Duodenal mucosa (tissue), 2 donors: ENCODE results near the gene COL5A1.

ENCODE experiments used
- H3K27ac ChIP-seq: one replicate; pipeline ENCODE4 v1.7.0; 2013; ENCODE audit warnings: low read depth, low read length
- H3K27me3 ChIP-seq, 2 donors: one replicate each; pipeline ENCODE4 v1.7.0; 2013; ENCODE audit warnings: low read length in 2 of 2, control low read depth in 1 of 2; ENCODE audit not compliant: insufficient read depth in 2 of 2, control insufficient read depth in 1 of 2
- H3K36me3 ChIP-seq, 2 donors: one replicate each; pipeline ENCODE4 v1.7.0; 2013; ENCODE audit warnings: low read length in 2 of 2, control low read depth in 1 of 2; ENCODE audit not compliant: insufficient read depth in 2 of 2, control insufficient read depth in 1 of 2
- H3K4me1 ChIP-seq, 2 donors: one replicate each; pipeline ENCODE4 v1.7.0; 2013; ENCODE audit warnings: low read length in 2 of 2, control low read depth in 1 of 2; ENCODE audit not compliant: insufficient read depth in 2 of 2, control insufficient read depth in 1 of 2
- H3K4me3 ChIP-seq, 2 donors: one replicate each; pipeline ENCODE4 v1.7.0; 2013; ENCODE audit warnings: low read length in 2 of 2, low read depth in 1 of 2
- H3K9ac ChIP-seq, 2 donors: one replicate each; pipeline ENCODE4 v1.7.0; 2013; ENCODE audit warnings: low read length in 2 of 2, low read depth in 1 of 2
- H3K9me3 ChIP-seq, 2 donors: one replicate each; pipeline ENCODE4 v1.7.0; 2013; ENCODE audit warnings: low read length in 2 of 2, control low read depth in 1 of 2; ENCODE audit not compliant: control insufficient read depth in 1 of 2

COL5A1 gene

DNA sequence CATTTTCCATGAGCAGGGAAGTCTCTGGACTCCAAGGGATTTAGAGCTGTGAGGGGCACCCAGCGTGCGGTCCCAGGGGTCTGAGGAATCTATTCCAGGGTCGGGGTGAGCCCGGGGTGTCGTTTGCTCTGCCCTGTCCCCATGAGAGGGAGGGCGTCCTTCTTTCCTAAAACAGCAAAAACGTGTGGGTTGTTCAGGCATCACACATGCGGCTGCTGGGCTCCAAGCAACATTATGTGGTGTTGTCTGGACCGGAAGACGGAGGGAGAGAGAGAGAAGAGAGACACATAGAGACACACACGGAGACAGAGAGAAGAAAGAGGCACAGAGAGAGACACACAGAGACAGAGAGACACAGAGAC lies 42.7 kb upstream of the COL5A1 start:
- Histone ChIP-seq H3K36me3 (no peaks in the 10 kb centered on the region), H3K27me3 (no peaks in the 10 kb centered on the region), H3K9me3 (no peaks in the 10 kb centered on the region), H3K4me1 (no peaks in the 10 kb centered on the region), H3K4me3 (no peak overlapping the region), H3K27ac (no peak overlapping the region), H3K9ac (no peak overlapping the region)

DNA sequence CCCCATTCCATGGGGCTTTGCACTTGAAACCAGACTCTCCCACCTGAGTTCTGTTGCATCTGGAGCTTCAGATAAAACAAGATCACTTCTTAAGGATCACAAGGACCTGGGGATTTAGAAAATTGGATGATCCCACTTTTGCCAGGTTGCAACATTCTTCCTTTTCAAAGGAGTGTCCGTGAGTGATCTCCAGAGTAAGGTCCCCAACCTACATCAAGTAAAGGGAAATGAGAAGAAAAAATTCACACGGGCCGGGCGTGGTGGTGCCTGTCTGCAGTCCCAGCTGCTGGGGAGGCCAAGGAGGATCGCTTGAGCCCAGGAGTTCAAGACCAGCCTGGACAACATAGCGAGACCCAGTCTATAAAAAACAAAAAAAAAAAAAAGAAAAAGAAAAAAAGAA lies 41.2 kb upstream of the COL5A1 start:
- Histone ChIP-seq H3K27ac (no peak overlapping the region), H3K27me3 (no peaks in the 10 kb centered on the region), H3K4me3 (no peak overlapping the region), H3K4me1 (no peaks in the 10 kb centered on the region), H3K9me3 (no peaks in the 10 kb centered on the region), H3K36me3 (no peaks in the 10 kb centered on the region), H3K9ac (no peak overlapping the region)

DNA sequence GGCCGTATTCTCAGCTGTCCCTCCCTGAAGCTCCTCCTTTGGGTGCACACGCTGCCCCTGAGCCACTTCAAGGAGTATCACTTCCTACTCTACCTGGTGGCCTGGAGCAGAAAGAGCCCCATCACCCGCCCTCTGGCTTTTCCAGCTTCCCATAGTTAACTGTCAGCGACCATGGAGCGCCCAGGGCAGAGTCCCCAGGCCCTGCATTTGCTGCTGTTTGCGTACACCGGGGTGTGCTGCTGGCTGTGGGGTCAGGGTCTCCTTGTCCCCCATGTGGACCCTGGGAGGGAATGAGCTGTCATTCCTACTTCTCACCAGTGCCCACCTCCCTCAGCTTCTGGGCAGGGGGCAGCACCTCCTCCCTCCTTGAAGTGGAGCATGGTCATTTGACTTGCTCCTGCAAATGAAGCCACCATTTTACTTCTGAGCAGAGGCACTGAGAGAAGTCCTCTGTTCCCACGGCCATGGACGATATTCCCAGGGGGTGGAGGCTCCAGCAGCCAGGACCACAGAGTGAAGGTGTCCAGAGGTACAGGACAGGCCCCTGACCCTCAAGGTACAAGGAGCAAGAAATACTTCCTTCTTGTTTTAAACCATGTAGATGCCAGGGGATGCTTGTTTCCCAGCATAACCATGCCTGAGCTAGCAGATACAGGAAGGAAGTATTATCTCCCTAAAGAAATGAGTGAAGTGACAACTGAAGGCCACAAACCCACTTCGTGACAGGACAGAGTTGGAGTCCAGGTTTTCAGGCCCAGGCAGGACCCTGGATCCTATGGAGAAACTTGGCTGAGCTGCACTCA lies 40.6 kb upstream of the COL5A1 start:
- no peak overlapping the region for H3K4me3 ChIP-seq
- H3K9me3 ChIP-seq = no peaks in the 10 kb centered on the region
- no peak overlapping the region for H3K27ac ChIP-seq
- H3K4me1 ChIP-seq = no peaks in the 10 kb centered on the region
- H3K27me3 ChIP-seq = no peaks in the 10 kb centered on the region
- no peak overlapping the region for H3K9ac ChIP-seq
- H3K36me3 ChIP-seq = no peaks in the 10 kb centered on the region

DNA sequence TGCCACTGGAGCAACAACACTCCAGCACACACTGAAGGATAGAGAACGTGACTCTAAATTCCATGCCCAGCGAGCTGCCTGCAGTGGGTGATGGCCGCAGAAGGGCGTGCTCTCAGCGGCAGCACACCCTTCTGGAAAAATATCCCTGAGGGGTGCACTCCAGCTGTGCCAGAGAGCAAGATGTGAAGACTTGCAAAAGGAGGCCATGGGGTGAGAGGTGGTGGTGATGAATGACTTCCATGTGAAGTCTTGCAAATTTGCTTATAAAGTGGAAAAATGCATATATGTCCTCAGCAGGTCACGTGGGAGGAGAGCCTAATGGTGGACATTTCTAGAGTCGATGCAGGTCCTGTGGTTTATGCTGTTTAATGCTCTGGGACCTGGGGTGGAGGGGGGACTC lies 39.8 kb upstream of the COL5A1 start:
- no peaks in the 10 kb centered on the region for H3K9me3 ChIP-seq
- H3K27me3 ChIP-seq = no peaks in the 10 kb centered on the region
- H3K4me1 ChIP-seq = no peaks in the 10 kb centered on the region
- no peaks in the 10 kb centered on the region for H3K36me3 ChIP-seq
- no peak overlapping the region for H3K9ac ChIP-seq
- H3K4me3 ChIP-seq = no peak overlapping the region
- H3K27ac ChIP-seq = no peak overlapping the region

DNA sequence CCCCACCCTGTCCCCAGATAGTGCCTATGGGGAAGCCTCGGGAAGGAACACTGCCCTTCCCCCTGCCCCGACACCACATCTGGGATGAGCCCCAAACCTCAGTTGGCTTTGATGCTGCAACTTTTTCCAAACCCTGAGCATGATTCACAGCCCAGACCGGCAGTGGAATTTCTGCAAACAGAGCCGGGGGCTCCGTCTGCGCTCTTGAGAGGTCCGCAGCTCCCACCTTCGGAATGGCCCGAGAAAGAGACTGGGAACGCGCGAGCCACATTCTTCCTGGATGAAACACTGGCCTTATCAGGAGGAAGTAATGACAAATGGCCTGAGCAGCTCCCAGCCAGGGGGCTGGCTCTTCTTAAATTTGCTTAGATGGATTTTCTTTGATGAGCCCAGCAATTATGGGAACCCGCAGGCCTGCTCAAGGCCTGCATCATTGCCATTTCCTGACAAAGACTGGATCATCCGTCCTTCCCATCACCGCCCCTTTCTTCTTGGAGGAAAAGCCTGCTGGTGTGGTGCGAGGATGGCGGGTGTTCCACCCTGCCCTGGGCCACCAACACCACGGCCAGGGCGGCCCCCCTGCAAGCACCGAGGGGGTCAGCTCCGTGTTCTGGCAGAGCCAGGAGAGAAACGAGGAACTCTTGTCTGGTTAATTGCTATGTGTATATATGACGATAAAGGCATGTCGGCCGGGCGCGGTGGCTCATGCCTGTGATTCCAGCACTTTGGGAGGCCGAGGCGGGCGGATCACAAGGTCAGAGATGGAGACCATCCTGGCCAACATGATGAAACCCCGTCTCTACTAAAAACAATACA lies 38.8 kb upstream of the COL5A1 start:
- Histone ChIP-seq H3K4me3 (no peak overlapping the region), H3K36me3 (no peaks in the 10 kb centered on the region), H3K4me1 (no peaks in the 10 kb centered on the region), H3K27ac (no peak overlapping the region), H3K9me3 (no peaks in the 10 kb centered on the region), H3K9ac (no peak overlapping the region), H3K27me3 (no peaks in the 10 kb centered on the region)

DNA sequence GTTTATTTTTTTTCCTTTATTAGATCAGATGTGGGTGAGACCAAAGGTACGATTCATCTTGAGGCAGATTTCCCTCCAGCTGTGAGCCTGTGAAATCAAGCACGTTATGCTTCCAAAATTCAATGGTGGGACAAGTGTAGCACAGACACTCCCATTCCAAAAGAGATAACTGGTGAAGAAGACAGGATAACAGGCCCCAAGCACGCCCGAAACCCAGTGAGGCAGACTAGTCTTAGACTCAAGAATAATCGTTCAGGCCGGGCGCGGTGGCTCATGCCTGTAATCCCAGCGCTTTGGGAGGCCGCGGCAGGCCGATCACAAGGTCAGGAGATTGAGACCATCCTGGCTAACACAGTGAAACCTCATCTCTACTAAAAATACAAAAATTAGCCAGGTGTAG lies 36.8 kb upstream of the COL5A1 start:
- no peaks in the 10 kb centered on the region for H3K36me3 ChIP-seq
- no peaks in the 10 kb centered on the region for H3K27me3 ChIP-seq
- H3K9me3 ChIP-seq = no peaks in the 10 kb centered on the region
- no peaks in the 10 kb centered on the region for H3K4me1 ChIP-seq
- H3K27ac ChIP-seq = no peak overlapping the region
- no peak overlapping the region for H3K9ac ChIP-seq
- H3K4me3 ChIP-seq = no peak overlapping the region

DNA sequence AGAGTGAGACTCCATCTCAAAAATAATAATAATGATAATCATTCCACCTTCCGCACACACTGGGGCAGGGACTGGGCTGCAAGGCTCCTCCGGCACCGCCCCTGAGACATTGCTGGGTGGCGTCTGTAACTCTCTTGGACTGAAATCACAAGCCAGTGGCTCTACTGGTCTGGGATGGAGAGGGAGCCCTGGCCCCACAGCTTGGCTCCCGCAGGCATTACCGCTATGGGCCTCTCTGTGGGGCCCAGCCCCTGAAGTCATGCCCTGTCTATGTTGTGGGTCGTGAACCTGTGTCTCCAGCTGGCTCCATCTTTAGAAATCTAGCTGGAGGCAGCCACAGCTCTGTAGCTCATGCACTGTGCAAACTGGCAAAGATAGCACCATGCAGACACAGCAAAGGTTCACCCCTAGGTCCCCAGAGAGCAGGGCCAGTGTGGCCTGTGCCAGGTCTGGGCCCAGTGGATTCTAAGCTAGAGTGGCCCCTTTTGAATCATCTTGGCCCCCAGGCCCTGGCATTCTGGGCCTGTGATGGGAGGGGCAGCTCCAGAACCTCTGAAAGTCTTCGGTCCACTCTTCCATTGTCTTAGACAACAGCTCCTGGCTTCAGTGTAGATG lies 36.1 kb upstream of the COL5A1 start:
- Histone ChIP-seq H3K4me3 (no peak overlapping the region), H3K9me3 (no peaks in the 10 kb centered on the region), H3K9ac (no peak overlapping the region), H3K27ac (no peak overlapping the region), H3K36me3 (no peaks in the 10 kb centered on the region), H3K4me1 (no peaks in the 10 kb centered on the region), H3K27me3 (no peaks in the 10 kb centered on the region)

DNA sequence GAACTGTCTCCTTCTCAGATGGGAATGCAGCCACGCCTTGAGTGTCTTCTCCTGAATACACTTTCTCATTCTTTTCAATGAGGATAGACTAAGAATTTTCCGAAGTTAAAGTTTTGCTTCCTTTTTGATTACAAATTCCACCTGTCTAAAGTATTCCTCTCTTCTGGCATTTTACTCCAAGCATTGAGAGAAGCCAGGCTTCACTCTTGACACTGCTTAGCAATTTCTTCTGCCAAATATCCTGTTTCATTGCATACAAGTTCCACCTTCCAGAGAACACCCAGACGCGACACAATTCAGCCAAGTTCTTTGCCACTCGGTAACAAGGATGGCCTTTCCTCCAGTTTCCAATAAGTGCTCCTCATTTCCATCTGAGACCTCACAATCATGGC lies 35.6 kb upstream of the COL5A1 start:
- Histone ChIP-seq H3K27me3 (no peaks in the 10 kb centered on the region), H3K9ac (no peak overlapping the region), H3K4me1 (no peaks in the 10 kb centered on the region), H3K4me3 (no peak overlapping the region), H3K9me3 (no peaks in the 10 kb centered on the region), H3K36me3 (no peaks in the 10 kb centered on the region), H3K27ac (no peak overlapping the region)

DNA sequence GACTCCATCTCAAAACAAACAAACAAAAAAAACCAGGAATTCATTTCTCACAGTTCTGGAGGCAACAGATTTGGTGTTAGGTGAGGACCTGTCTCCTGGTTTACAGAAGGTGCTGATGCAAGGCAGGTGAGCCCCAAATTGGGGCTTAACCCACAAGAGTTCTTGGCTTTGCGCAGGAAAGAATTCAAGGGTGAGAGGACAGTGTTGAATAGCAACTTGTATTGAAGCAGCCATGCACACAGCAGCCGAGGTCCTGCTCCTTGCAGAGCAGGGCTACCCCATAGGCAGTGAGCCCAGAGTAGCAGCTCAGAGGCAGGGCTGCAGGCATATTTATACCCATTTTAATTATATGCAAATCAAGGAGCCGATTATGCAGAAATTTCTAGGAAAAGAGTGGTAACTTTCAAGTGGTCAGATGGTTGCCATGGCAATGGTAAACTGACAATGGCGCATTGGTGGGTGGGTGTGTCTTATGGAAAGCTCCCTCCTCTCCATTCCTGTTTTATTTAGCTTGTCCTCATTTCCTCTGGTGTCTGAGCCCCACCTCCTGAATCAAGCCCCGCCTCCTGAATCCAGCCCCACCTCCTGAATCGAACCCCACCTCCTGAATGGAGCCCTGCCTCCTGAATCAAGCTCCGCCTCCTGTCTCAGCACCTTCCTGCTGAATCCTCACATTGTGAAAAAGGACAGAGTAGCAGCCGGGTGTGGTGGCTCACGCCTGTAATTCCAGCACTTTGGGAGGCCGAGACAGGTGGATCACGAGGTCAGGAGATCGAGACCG lies 34.5 kb upstream of the COL5A1 start:
- H3K4me3 ChIP-seq = no peak overlapping the region
- no peak overlapping the region for H3K9ac ChIP-seq
- H3K27me3 ChIP-seq = no peaks in the 10 kb centered on the region
- no peaks in the 10 kb centered on the region for H3K4me1 ChIP-seq
- H3K9me3 ChIP-seq = peaks cover 0 to under 1% of the 10 kb centered on the region in 2 donors
- H3K36me3 ChIP-seq = no peaks in the 10 kb centered on the region
- H3K27ac ChIP-seq = no peak overlapping the region

DNA sequence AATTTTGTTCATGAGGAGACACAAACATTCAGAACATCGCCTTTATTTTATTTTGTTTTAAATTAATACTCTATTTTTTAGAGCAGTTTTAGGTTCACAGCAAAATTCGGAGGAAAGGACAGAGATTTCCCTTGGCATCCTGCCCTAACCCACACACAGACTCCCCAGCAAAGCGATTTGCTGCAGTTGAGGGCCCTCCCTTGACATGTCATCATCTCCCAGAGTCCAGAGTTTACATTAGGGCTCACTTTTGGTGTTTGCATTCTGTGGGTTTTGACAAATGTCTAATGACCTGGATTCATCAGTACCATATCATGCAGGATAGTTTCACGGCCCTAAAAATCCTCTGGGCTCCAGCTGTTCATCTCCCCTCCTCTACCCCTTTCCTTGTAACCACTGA lies 33.6 kb upstream of the COL5A1 start:
- no peaks in the 10 kb centered on the region for H3K27me3 ChIP-seq
- H3K4me3 ChIP-seq = no peak overlapping the region
- no peak overlapping the region for H3K9ac ChIP-seq
- H3K36me3 ChIP-seq = no peaks in the 10 kb centered on the region
- H3K9me3 ChIP-seq = peaks cover 0 to 6% of the 10 kb centered on the region in 2 donors
- H3K27ac ChIP-seq = no peak overlapping the region
- H3K4me1 ChIP-seq = no peaks in the 10 kb centered on the region
